LNCaP clone FGC (cell line): Measurements from ENCODE around the gene WHAMM.

ENCODE experiments used
- DNase-seq: peaks from one replicate; pipeline ENCODE4 v3.0.0-alpha.2; 2011; ENCODE audit warnings: low read depth
- H3K4me3 ChIP-seq: 2 replicates; pipeline ENCODE4 v1.5.1; 2011; ENCODE audit warnings: mild to moderate bottlenecking, low read depth, low read length, control low read depth
- TF ChIP-seq, protein P1 (sequence below): IDR thresholded peaks from 2 replicates; pipeline ENCODE4 v1.5.1; 2012; ENCODE audit warnings: mild to moderate bottlenecking; ENCODE audit not compliant: control insufficient read depth, insufficient read depth; ENCODE audit errors: extremely low read depth

Gene WHAMM

DNA sequence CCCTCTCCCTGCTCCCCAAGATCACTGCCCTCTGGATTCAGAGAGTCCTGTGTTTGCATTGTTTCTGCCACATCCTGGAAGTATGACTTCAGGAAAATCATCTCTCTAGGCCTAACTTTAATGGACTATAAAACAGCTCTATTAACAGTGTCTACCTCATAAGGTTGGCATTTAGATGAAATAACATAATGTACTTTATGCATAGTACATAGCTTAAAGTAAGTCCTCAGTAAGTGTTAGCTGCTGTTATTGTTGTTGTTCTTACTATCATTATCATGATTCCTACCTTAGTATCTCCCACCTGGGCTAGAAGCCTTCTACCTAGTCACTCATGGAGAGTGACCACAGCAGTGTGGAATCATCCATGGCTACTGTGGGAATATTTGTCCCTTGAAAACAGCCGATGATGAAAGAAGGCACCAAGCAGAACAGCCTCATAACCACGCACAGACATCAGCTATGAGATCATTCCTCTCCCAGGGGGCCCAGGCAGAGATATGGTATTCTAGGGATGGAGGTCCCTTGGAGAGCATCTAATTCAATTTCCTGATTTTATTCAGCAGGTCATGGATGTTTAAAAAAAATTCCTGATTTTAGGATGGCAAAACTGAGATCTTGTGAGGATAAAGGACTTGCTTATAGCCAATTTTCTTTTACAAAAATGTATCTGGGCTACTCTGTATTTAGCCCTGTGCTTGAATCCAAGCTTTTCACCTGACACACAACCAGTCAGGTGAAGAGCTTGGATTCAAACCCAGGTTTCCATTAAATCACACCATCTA lies 5.4 kb upstream of the WHAMM start:
- no peak for DNase-seq
- TF ChIP-seq, protein P1, sequence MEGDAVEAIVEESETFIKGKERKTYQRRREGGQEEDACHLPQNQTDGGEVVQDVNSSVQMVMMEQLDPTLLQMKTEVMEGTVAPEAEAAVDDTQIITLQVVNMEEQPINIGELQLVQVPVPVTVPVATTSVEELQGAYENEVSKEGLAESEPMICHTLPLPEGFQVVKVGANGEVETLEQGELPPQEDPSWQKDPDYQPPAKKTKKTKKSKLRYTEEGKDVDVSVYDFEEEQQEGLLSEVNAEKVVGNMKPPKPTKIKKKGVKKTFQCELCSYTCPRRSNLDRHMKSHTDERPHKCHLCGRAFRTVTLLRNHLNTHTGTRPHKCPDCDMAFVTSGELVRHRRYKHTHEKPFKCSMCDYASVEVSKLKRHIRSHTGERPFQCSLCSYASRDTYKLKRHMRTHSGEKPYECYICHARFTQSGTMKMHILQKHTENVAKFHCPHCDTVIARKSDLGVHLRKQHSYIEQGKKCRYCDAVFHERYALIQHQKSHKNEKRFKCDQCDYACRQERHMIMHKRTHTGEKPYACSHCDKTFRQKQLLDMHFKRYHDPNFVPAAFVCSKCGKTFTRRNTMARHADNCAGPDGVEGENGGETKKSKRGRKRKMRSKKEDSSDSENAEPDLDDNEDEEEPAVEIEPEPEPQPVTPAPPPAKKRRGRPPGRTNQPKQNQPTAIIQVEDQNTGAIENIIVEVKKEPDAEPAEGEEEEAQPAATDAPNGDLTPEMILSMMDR = no peak
- H3K4me3 ChIP-seq = no peak overlapping the region

DNA sequence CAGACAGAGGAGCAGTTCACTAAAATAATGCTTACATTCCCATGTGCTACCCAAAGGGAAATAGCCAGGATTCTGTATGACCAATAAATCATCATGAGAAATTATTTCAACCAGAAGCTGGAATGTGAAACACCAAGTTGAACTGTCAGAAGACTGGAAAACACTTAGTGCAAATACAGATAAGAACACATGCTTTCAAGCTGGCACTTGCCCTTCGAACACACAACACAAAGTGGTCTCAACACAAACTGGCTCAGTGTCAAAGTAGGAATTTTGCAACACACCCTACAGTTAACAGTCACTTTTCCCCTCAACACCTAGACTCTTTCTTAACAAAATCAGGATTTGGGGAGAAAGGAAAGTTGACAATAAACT lies 4.9 kb upstream of the WHAMM start:
- no peak for DNase-seq
- TF ChIP-seq, protein P1 = no peak

DNA sequence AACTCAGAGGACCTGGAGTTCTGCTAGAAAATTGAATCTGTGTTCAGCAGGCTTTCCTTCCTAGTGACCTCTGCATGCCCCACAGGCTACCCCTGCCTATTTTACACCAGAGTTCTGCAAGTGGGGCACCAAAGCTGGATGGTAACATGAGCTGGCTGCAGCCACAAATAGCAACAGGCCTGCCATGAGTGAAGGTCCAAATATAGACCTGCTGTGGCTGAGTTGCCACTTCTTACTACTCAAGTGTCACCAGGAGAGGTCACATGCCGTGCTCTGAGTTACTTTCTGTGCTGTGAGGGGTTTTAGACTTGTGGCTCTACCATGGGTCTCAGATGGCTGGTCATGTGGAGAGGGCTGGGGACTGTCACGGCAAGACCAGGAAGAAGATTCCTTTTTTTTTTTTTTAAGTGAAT lies 3.4 kb upstream of the WHAMM start, which contains the start of gene FSD2:
TSS of gene FSD2 (minus strand) at position 76 of the 413 bp plus-strand sequence. CDS start 18,679 bp downstream, outside the sequence.
- DNase-seq = no peak
- no peak within 1 kb of the TSS for H3K4me3 ChIP-seq
- TF ChIP-seq, protein P1 = no peak

More for the DNA sequence above, 4.9 kb upstream of the WHAMM start:
- no peak overlapping the region for H3K4me3 ChIP-seq

DNA sequence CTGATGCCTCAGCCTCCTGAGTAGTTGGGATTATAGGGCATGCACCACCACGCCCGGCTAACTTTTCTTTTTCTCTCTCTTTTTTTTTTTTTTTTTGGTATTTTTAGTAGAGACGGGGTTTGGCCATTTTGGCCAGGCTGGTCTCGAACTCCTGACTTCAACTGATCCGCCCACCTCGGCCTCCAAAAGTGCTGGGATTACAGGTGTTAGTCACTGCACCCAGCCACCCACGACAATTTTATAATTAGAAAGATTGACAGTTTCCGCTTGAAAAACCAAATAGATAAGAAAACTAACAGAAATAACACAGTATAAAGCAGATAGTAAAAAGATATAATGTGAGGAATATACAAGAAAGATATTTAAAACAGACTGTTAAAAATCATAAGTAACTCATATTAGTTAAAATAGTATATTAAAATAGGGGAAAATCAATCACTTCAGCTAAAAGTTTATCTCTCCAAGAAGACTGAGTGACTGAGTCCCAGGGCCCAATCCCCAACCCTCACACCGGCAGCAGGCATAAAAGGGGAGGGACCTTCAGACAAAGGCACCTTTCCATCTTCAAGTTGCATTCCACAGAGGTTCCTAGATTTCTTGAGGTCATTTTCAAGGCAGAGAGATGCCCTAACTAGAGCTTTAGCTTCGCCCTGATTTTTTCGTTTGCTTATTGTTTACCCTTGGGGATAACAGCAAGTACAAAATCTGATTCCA lies 1.4 kb upstream of the WHAMM start:
- 0 out of 2 replicates have a peak overlapping the region, but pooled peaks have one; percentile 68 for H3K4me3 ChIP-seq
- DNase-seq = no peak
- TF ChIP-seq, protein P1 = no peak

DNA sequence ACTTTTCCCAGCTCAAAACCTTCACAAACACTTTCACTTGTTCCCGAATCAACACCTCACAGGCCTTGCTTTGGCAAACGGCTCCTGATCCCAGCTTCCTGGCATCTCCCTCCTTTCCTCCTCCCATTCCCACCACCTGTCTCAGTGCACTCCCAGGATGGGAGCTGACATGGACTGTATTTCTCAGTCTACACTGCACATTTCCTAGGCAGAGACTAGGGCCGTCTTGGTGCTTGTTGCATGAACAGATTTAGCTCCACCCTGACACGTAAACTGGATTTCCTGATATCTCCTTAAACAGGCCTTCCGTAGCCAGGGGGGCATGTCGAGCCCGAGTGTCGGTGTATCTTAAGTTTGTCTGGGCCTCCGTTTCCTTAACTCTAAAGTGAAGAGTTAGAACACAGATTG lies 790 bp upstream of the WHAMM start:
- TF ChIP-seq, protein P1 = no peak
- no peak for DNase-seq
- peak overlapping the region; percentile 68 for H3K4me3 ChIP-seq

DNA sequence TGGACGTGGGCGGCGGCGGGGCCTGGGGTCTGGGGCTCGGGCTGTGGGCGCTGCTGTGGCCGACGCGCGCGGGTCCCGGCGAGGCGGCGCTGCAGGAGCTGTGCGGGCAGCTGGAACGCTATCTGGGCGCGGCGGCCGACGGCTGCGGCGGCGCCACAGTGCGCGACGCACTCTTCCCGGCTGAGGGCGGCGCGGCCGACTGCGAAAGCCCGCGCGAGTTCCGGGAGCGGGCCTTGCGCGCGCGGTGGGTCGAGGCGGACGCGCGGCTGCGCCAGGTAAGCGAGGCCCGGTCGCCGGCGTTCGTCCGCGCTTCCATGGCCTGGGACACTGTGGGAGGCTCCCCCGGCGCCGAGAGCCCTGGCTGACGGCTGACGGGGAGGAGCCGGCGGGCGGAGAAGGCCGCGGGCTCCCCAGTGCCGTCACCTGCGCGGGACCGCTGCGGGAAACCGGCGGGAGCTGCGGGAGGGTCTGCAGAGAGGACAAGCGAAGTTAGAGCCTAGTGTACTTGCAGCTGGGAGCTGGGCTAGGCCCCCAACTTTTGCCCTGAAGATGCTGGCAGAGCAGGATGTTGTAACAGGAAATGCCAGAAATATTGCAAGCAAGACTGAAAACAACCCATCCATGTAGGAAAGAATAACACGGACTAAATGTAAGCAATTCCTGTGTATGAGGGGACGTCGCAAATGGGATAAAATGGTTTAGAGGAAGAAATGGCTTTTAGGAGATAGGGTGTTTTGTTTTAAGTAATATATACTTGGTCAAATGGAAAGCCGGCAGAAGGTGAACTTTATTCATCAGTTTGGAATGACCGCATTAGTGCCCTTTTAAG lies 847 bp downstream of the WHAMM start:
- TF ChIP-seq, protein P1 = no peak
- peak overlapping the region; percentile 68 for H3K4me3 ChIP-seq
- no peak for DNase-seq
